Hematopoietic multipotent progenitor cell (in vitro differentiated cells): Measurements from ENCODE around the gene RAPGEF1. TPM values are rescaled to one million over a fixed set of nuclear protein-coding genes. Genes with fewer than 3 reads are reported as not detected.

Experiments
- DNase-seq, 3 donors: peaks; one replicate each; pipeline ENCODE4 v3.0.0-alpha.2; 2011 to 2015; ENCODE audit warnings: low read depth in 2 of 3, low spot score in 2 of 3
- total RNA-seq: library from RNA; depleted of rRNA; stranded (reverse); fragments of >200 nt; gene quantifications from one replicate; pipeline ENCODE4 v1.2.3, GENCODE V29; 2012

RAPGEF1 gene
- total RNA-seq, 1 donor, result 26.1 TPM

DNA sequence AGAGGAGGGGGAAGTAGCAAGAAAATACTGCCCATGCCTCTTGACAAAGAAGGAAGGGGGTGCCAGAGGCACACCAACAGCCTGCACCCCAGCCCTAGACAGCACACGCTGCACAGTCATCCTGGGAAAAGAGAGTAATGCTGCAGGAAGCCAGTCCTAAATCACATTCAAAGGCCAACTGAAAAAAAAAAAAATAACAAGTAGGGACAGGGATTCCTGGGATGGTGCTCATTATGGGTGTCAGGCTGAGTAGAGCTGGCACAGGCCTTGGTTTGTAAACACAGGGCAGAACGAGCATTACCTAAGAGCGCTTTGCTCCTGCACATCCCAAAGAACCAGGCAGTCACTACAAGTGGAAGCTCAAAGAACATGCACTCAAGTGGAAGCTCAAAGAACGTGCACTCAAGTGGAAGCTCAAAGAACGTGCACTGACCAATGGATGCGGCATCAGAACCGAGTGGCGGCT is 7.8 kb downstream of the RAPGEF1 start:
- no peak for DNase-seq

DNA sequence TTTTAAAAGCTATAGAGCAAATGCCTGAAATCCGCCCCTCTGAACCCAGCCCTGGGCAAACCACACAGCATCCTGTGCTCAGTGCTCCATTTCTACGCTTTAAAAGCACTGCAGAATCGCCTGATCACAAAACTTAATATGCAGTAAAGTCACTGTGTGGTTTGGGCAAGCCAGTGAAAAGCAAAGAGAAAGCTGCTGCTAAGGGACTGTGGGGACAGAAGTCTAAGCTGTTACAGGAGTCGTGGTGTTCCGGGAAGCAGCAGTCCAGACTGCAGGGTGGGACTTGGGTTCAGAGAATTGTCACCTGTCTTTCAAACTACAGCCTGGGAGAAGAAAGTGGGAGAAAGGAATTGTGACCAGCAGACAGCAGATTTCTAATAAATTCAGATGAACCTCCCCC is 8.2 kb downstream of the RAPGEF1 start:
- no peak for DNase-seq

DNA sequence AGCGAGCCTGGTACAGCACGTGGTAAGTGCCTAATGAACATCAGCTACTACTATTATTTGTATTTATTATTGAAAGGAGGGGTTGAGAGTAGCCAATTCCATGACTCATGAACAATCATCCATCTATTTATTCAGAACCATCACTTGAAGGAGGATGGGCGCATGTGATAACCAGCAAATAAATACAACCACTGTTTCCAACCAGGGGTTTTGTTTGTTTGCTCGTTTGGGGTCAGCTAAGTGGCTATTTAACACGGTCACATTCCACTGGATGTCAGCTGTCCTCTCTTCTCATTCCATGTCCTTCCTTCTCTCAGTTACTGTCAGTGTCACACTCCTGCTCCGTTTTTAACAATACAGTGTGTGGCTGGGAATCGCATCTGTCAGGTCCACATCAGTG is 8.6 kb downstream of the RAPGEF1 start:
- DNase-seq, result no peak

DNA sequence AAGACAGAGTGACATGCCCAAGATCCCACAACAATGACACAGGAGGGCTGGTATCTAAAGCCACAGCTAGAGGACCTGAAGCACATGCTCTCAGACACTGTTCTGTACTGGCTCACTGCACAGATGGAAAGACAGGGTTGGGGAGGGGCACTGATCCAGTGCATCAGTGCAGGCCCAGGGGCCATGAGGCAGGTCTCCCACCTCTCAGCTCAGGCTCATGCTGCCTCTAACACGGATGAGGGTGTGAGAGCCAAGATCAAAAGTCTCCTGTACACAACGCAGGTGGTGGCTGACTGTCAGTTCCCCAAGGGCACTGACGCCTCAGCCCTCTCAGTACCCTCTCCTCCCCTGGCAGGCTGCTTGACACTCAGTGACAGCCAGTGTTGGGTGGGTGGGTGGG is 10.9 kb downstream of the RAPGEF1 start:
- DNase-seq, result no peak

DNA sequence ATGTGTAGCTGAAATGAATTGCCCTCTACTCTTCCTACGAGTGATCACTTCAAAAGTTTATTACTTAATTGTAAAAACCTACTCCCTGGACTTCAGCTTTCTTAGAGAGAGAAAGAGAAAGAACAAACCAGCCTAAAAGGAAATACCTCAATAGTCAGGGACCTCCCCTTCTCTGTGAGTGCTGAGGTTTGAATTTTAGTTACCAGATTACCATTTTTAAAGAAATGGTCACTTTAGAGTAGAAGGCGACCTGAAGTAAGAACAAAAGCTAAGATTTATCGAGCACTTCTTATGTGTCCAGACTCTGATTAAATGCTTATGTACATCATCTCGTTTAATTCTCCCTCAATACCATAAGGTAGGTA is 11.3 kb downstream of the RAPGEF1 start:
- no peak for DNase-seq

DNA sequence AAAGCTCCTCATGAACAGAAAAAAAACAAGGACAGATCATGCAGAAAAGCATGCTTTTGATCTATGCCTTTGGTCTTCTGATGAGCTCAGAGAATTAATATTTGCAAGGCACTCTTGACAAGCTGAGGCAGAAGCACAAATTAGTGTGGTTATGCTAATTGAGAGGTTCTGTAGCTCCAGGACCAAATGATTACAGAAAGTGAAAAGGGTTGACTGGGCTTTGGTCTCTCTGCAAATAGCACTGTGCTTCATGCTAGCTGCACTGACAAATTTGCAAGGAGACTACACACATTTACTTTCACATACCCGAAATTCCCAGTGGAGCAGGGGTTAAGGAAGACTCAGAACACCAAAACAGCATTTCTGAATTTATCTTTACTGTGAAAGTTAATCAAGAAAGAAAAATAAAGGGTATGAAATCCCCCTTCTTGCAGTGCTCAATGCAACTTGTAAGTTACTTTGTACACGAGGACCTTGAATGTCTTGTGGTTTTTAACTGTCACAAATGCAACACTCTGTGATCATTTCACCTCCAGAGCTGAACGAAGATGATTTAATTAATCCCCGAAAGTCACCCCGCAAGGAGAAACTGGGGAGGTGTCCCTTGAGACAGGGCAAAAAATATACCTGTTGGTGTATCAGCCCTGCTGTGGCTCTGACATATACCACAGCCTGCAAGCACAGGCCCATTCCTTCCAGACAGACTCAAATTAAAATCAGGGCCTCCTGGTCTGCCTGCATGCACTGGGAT is 11.9 kb downstream of the RAPGEF1 start:
- no peak for DNase-seq

DNA sequence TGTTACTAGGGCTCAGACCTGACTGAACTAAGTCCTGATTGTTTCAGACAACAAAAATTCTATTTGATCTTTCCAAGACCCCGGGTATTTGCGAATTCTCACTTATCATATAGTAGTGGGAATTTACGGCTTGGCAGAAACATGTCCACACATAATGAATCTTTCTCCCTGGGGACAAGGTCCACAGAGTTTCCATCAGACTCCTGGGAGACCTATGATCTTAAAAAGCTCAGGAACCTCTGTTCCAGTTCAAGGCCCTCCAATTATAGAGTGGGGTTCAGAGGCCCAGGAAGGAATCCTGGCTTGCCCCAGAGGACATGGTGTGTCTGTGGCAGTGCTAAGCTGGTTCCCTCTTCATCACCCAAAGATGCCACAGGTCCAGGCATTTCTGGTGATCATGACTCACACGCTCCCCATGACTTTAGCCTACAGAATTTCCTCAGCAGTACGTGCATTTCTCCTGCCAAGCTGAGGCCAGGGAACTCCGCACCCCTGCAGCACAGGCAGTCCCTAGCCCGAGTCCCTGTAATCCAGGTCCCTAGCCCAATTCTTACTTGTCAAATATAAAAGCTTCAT is 12.6 kb downstream of the RAPGEF1 start:
- DNase-seq, result no peak

DNA sequence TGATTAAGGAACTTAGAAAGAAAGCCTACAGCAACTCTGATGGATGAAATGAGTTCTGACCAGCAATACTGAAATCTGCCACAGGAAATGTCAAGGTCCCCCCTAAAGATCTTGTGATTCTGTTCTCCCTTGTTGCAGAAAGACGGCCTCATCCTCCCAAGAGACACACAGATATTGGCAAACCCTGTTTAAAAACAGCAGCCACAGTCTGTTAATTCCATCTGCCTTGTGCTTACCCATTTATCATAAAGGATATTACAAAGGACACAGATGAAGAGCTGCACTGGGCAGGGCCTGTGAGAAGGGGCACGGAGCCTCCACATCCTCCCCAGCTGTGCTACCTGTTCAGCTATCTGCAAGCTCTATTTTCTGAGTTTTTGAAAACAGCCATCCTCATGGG is 15.2 kb downstream of the RAPGEF1 start:
- no peak for DNase-seq

DNA sequence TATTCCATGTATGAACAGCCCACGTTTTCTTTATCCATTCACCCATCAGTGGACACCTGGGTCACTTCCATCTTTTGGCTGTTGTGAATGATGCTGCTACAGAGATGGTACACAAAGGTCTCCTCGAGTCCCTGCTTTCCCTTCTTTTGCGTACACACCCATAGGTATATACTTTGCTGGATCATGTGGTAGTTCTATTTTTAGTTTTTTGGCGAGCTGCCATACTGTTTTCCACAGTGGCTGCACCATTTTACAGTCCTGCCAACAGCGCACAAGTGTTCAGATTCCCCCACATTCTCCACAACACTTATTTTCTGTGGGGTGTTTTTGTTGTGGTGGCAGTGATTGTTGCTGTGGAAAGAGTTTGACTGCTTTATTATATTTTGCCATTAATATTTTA is 16.2 kb downstream of the RAPGEF1 start:
- DNase-seq, result no peak

DNA sequence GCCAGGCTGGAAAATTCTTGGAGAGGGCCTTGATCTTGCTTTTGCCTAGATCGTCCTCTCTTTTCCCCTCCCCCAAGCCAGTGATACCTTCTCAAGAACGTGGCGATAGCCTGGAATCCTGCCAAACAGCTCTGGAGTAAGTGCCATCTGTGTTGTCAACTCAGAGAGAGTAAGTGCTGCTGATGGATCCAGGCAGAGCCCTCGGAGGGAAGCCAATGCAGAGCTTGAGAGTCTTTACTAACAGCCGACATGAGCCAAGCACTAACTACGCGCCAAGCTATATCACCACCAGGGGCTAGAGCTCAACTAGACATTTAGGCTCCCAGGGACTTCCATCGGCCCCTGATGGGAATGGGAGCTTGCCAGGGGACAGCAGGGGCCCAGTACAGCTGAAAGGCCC is 17.6 kb downstream of the RAPGEF1 start:
- DNase-seq, result no peak

DNA sequence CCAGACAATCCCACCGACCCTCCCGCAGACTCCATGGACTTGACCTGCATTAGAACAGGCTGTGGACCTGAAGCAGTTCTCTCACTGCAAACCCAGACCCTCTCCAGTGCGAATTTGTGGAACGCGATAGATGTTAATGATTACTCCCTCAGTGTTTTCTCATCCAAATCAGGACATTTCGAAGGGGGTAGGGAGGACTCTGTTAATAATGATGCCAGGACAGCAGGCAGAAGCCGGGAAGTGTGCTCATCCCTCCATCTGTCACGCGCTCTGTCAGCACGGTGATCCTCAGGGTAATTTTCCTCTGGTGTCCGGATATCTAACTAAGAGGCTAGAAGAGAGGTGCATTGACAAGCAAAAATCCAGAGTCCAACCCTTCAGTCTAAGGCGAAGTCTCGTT is 18.8 kb downstream of the RAPGEF1 start:
- no peak for DNase-seq

DNA sequence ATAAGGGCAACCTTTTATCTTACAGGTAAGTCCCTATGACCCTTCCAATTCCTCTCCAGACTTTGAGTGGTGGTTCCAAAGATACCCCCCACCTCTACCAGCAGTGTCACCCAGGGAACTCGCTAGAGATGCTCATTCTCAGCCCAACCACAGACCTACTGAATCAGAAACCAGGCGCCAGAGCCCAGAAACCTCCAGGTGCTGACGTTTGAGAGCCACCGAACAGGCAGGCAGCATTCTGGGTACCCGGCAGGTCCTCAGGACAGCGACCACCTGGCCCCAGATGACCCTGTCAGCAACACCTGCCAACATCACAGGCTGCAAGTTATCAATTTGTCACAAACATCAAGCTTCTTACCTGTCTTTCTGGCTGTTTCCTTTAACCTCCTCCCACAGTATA is 19.5 kb downstream of the RAPGEF1 start:
- no peak for DNase-seq

DNA sequence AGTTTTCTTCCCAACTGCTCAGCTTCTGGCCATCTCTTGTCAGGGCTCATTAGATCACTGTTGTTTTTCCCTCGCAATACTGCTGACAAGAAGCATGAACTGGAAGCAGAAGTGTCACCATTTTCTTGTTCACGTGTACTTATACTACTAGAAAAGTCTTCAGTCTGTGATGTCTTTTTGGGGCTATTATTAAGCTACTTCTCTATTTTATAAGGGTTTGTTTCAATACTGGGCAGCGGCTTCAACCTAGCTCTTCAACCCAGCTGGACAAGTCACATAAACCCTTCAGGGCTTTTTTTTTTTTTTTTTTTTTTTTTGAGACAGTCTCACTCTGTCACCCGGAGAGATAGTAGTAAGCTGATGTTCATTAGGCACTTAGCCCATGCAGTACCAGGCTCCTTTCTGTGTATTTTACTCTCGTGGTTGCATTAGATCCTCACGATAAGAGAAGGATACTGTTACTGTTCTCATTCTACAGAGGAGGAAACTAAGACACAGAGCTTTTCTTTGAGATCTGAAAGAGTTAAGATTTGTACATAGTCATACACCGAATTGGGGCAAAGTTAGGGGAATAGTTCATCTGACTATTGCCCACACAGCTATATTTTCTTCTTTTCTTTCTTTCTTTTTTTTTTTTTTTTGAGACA is 20.5 kb downstream of the RAPGEF1 start:
- DNase-seq, result no peak

DNA sequence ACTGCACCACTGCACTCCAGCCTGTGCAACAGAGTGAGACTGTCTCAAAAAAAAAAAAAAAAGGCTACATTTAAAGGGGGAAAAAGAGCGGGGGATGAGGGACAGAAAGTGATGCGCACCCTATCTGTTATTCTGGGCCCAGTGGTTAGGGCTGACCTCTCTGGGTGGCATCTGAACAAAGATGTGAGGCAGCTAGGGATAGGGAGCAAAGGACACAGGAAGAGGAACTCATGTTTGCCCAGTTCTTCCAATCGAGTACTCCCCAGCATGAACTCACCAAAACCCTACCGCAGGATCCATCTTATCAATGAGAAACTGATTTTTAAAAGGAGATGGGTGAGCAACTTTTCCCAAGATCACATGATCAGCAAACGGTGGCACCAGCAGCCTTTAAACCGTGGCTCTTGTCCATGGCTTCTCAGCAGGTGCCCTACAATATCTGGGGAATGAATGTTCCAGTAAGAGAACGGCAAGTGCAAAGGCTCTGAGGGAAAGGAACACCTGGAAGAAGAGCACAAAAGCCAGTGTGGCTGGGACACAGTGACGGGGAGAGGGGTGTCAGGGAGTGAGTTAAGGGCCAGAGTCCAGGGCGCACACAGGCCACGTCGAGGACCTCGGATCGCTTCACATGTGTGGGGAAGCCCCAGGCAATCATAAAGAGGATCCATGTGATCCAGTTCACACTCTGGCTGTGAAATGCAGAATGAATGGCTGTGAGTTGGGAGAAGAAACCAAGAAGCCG is 22.0 kb downstream of the RAPGEF1 start:
- no peak for DNase-seq

DNA sequence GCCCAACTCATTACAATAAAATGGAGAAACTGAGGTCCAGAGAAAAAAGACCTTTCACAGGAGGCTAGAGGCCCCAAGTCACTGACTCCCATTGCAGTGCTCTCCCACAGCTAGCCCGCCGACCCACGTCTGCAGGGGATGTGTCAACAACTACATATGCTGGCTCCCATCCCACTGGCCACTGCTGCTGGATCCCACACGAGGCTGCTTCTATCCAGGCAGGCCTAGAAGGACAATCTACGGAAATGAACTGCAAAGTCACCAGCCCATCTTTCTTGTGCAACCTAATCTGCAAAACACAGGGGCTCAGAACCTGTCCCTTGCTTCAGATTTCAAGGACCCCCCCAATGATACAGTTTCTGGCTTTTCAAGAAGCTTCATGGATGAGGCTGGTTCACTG is 24.0 kb downstream of the RAPGEF1 start:
- no peak for DNase-seq

DNA sequence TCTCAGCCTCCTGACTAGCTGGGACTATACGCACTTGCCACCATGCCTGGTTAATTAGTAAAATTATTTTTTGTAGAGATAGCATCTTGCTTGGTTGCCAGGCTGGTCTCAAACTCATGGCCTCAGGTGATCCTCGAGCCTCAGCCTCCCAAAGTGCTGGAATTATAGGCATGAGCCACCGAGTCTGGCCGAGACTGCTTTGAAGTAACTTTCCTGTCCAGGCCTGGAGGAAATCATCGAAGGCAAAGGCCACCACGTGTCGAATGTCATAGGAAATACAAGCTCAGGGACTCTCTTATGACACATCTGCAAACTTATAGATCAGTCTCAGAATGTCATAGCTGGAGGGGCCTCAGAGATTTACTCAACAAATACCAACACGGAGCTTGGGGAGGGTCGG is 25.1 kb downstream of the RAPGEF1 start:
- DNase-seq, result no peak

DNA sequence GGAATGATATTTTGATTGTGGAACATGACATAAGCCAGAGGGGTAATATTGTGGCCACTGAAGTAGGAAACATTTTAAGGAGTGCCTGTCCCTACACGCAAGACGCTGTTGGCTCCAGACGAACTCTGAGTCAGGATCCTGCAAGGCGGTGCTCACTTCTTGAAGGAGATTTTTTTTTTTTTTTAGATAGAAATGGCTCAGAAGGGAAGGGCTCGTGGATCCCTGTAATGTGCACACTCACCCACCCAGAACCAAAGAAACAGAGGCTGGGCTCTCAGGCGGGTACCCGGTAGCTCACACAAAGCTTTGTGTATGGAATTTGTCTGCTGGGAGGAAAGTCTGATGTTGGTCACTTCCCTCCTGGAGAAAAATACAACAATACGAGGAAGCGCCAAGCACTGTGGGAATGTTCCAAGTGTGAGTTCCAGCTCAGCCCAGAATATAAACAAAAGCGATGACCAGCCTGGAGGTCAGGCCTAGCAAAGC is 25.7 kb downstream of the RAPGEF1 start:
- DNase-seq, result no peak

DNA sequence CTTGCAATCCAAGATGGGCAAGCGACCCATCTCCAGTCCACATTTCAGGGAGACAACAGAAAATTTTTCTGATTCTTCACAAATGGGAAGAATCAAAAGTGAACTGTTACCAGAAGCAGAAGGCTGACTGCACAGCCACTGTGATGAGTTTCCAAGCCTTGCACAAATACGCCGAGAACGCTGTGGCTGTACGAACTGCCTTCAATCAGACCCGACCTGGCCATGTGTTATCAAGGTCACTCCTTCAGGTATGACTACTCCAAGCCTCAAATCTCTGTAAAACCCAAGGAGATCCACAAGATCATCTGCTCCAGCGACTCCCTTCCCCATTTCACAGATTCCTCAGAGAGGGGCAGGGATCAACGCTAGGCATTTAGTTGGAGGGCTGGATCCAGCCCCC is 26.9 kb downstream of the RAPGEF1 start:
- no peak for DNase-seq

DNA sequence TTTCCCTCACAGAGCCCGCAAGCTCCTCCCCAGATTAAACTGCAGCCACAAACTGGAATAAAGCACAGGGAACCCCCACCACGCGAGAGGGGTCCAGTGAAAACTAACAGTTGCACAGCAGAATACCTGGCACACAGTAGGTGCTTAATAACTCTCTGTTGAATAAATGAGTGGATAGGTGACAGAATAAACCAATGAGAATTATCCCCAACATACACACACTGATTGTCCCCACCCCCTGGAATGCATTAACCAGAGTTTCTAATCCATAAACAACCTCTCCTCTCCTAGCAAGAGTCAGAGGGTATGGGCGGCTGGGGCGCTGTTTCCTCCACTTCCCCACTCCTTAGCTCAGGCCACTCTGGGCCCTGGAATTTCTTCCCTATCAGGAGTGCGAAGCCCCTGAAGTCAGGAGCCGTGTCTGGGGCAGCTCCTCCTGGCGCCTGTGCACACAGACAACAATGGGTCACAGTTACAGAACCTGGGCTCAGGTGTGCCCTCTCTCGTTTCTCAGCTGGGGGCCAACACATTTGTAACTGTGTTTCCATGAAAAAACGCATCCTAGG is 27.6 kb downstream of the RAPGEF1 start:
- DNase-seq, result no peak

DNA sequence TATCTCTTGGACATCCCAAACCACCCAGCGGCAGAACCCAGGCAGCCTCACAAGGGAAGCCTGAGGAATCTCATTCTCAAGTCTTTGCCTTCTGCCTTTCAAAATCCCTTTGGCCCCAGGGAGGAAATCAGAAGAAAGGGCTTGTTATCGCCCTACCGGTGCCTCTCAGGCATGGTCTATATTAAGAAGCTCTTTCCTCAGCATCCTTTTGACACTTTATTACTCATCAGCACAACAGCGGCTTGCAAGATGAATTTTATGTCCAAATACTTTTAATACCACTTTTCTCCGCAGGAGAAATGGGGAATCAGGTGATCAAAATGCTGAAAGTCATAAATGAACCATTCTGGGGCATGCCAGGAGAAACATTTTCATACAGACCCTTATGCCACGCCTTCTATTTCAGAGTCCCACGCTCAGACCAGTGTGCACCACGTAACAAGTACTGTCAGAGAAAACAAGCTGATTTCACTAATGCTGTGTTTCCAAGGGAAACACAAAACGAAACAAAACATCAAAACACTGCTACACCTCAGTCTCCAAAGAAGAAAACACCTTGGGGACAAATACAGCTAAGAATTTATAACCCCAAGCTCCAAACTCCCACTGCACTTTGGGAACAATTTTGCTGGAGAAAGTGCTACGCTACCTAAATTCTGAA is 30.0 kb downstream of the RAPGEF1 start:
- no peak for DNase-seq
